GM19455 (cell line): Measurements from ENCODE around the gene TBC1D1.

ENCODE experiments used
- ATAC-seq: cut with Tn5 transposase; IDR thresholded peaks from one replicate; pipeline ENCODE4 v1.9.1; 2021; ENCODE audit not compliant: unreplicated experiment

The TBC1D1 gene

DNA sequence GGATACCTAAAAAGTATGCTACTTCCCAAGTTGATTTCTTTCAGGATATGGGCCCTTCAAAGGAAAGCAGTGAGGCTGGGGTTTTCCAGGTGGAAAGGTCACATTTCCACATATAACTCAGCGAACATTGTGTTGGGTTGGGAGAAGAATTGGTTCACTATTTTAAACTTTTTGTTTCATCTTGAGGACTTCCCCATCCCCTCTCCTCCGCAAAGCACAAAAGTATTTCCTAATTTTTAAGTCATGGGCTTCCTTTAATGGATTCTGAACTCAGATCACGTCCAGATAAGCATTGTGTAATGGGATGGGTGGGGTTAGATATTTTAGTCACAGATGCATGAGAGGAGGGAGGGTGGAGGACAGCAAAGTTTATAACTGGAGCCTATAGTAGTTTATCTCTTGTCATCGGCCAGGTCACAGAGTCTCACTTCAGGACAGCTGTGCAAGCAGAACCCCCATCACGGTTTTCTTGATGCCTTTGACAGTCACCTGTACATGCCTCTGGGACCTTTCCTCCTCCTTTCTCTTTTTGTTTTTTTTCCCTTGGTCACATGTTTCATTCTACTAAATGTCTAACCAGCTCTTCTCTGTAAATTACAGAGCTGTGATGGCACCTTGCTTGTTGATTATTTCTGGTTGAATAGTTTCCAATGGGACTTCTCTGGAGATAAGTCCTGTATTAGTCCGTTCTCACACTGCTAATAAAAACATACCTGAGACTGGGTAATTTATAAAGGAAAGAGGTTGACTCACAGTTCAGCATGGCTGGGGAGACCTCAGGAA, 184.7 kb downstream of the TBC1D1 start:
- ATAC-seq, result no peak

DNA sequence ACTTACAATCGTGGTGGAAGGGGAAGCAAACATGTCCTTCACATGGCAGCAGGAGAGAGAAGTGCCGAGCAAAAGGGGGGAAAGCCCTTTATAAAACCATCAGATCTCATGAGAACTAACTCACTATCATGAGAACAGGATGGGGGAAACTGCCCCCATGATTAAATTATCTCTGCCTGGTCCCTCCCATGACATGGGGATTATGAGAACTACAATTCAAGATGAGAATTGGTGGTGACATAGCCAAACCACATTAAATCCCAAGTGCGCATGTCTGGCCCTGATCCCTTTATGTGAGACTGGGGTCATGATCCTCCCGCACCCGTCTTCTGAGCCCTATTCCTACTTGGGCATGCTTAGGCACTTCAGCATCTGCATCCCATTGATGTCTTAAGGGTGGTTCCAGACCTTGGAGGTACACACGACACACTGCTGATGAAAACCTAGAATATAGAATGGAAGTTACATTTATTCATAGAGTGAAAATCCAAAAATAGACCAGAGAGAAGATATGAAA, 185.3 kb downstream of the TBC1D1 start:
- ATAC-seq, result no peak

DNA sequence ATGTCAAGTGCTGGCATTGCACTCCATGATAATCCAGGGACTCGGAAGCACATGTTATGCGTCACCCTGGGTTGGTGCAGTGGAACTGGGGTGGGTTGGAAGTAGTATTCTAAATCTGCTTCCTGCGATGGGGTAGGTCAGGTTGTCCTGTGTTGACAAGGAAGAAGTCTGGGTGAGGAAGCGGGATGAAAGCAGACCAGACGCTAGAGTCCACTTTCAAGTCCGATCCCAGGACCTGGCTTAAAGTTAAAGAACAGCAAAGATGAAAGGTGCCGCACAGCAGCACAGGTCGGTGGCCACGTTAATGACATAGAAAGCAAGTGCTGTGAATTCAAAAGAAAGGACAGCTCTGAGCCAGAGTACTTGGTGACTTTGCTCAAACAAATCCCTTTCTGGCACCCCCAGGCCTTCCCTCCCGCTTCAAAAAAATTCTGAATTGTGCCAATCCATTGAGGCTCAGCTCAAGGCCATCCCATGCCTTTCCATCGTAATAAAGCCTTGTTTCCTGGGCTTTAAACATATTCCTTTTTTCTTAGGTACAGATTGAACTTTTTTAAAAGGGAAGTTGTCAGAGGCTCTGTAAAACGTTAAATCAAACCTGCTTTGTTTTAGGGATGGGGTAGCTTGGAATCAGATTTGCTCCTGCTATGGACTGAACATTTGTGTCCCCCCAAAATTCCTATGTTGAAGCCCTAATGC, 187.1 kb downstream of the TBC1D1 start:
- ATAC-seq, result no peak

DNA sequence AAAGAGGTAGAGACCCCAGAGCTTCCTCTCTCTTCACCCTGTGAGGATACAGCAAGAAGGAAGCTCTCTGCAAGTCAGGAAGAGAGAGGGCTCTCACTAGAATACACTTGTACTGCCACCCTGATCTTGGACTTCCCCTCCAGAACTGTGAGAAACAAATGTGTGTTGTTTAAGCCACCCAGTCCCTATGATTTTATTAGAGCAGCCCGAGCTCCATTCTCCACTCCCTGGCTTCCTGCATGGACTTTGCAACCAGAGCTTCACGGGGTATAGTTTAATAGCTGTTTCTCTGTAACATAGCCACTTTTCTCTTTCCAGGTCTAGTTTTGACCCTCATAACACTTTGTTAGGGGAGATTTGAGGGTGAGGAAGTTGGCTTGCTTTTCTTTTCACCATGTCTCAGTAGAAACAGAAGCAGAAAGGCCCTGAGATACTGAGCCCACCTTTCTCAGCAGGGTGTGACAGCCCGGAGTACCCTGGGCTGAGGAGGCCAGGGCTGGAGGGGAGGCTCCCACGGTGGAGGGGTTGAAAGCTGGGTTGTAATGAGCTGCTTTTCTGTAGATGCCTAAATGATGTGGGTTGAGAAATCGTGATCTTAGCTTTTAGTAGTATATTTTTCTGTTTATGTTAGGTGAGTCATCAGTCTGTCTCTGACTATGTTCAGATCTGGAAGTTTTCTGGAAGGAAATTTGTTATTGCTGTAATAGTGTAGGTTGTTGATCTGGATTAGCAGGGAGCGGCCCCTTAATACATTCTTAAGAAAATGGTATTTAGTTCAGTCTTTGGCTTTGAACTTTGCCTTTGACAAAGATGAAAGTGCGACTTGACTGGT, 187.9 kb downstream of the TBC1D1 start:
- ATAC-seq, result no peak

DNA sequence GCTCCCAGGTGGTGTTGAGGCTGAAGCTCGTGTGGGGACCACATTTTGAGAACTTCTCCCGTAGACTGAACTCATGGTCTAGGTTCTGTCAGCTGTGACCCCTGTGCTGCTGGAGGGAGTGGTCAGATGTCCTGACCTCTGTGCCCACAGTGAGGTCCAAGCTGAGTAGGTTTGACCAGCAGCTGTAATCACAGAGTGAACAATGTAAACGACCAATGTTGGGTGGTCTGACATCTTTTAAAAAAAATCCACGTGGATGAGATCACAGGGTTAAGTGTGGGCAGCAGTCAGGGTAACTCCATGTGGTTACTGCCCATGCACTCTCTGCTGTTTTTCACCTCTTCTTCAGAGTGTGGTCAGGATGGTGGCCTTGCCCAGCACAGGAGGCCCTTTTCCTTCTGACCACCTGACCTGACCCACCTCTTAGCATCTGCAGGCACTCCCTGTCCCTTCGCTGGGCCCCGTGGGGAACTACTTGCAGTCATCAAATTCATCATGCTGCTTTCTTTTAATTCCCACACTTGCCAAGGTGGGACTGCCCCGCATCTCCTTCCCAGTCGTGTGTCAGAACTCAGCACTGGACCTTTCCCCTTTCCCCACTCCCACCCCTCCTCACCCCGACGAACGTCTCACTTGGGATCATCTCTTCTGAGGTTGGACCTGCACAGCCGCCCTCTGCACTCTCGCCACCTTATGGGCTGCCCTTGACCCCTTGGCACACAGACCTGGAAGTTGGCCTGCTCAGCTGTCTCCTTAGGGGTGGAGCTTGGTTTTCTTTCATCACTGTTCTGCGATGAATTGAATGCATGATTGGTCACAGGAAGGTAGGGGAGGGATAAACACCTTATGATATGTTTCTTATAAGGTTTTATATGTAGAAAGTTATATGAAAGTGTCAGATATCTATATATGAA, 189.4 kb downstream of the TBC1D1 start:
- ATAC-seq, result no peak

DNA sequence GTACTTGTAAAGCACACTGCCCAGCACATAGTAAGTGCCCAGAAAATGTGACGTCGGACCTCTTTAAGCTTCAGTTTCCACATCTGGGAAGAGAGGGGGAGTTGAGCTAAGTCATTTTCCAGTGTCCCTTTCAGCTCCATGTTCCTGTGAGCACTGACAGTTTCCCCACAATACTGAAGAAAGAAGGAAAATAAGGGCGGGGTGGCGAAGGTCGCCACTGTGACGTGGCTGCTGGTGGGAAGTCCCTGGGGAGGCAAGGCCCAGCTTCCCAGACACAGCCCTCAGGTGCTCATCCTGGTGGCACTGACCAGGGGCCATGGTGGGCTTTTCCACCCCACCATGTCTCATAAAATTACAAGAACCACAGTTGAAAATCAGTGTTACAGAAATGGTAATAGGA, 191.1 kb downstream of the TBC1D1 start:
- ATAC-seq, result no peak

DNA sequence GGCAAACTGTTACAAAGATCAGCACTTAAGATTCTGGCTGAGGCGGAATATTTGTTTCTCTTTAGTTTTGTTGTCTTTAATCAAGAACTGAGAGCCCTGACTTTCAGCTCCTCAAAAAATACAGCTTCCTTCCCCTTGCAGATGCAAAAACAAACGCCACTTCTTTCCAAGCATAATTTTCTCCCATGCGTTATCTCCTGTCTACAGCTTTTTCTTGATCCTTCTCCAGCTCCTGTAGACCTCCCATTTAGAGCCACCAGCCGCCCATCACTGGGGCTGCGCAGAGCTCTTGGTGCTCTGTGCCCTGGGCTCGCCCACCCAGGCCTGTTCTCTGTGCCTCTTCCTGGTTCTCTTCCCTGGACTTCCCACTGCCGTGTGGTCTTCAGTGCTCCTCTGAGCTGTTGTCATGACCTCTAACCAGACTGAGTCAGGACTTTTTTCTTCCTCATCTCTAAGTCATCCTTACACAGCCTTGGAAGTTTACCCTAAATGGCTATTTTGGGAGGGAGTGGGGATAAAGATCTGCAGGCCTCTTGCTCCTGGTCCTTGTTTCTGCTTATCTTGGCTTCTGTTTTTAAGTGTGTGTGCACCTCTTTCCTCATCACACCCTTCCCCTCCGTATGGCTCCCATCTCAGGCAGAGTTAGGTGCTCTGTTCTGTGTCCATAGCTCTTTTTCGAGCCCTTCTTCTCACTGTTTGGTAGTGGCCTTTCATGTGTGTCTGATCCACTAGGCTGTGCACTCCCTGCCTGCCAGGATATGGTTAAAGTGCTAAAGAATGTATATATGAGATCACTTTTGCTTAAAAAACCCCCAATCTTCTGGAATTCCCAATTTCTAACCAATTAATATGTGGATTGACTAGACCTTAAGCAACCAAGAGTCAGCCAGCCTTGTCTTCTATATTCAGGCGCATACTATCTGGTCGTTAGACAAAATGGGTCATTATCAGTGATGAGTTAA, 191.8 kb downstream of the TBC1D1 start:
- no peak for ATAC-seq

DNA sequence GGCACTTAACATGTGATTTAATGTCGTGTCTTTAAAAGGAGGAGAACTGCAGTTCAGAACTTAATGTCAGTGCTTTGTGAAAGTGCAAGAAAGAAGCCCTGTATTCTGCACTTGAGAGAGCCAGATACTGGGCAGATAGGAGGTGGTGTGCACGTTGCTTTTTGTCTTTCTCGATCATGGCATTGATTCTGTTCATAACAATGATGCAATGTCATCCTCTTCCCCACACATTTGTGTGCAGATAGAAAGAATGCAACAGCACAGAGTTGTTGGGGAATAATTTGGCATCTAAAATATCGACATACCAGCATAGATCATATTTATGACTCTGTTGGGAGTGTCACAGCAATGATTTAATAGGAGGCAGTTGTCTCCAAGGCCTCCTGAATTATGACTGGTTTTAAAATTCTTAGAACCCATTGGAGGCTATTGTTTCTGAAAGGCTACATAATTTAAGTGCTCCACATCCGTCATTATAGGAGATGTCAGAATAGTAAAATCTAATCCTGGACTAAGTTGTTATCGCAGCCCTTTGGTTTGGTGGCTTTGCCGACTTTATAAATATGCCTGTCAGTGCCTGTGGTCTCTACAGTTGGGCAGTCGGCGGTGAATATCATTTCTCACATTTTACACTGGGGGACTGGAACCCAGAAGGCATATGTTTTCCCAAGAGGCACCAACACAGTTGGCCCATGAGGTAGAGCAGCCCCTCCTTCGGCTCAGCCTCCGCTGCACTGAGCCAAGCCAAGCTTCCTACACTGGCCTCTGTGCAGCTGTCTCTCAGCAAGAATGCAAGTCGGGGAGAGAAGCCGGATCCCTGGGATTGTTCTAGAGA, 194.2 kb downstream of the TBC1D1 start:
- no peak for ATAC-seq

DNA sequence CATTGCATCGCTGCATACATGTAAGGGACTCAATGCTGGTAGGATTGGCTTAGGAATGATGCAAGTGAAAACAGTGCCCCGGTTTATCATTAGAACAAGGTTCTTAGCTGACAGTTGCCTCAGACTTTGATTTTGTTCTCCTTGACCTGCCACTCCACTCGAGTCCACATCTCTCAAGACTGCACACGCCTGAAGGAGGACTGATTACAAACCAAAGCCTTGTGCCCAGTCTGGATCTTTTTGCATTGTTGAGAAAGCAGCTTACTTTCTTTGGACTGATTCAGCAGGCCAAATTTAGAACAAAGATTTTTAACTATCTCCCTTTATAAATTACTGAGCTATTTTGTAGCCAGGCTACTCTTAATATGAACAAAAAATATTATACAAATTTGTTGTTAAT, 194.9 kb downstream of the TBC1D1 start:
- ATAC-seq, result no peak

DNA sequence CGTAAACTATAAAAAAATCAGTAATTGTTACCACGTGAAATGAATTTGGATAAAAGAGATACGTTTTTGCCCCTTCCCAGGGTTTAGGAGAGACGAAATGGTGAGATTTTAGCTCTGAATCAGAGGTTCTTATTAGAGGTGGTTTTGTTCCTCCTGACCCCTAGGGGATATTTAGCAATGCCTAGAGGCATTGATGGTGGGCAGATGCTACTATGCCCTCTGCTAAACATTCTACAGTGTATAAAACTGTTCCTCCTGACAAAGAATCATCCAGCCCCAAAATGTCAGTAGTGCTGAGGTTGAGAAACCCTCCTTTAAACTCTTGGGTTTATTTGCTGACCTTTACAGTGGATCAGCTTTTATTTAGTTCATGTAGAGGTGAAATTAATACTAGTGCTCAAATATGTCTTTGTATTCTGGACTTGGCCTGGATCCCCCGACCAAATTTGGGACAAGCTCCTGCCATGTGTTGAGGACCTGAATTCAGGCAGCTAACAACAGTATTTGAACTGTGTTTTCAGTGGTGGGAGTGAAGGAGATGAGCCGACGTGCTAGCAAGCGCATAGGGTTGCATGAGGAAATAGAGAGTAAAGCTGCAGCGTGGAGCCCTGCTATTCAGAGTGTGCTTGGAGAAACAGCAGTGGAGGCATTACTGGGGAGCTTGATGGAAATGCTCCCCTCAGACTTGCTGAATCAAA, 195.4 kb downstream of the TBC1D1 start:
- ATAC-seq, result no peak

DNA sequence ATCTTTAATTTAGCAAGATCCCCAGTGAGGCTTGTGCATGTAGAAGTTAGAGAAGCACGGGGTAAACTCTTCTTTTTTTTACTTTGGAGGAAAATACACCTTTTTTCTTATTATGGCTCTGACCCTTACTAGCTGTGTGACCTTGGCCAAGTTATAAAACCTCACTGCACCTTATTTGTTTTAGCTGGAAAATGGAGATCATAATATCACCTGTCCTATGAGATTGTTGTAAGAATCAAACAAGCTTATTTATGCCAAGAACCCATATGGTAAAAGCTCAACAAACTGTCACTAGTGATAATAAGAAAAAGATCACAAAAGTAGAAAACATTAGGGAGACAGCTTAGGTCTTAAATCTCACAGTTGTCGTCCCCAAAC, 196.0 kb downstream of the TBC1D1 start:
- no peak for ATAC-seq

DNA sequence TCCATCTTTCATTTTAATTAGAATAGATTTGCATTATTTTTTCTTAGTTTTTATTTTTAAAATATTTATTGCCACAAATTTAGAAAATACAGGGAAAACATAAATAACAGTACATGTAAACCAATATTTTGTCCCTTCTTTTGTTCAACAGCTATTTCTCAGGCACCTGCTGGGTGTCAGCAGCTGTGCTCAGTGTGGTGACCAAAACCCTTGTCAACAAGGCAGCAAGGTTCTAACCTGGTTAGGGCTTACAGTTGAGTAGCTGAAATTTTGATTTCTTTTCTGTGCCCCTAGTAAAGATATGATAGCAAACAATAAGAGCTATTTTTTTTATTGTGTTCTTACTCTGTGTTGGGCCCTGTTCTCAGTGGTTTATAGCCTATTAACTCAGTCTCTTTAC, 197.4 kb downstream of the TBC1D1 start:
- ATAC-seq, result no peak

DNA sequence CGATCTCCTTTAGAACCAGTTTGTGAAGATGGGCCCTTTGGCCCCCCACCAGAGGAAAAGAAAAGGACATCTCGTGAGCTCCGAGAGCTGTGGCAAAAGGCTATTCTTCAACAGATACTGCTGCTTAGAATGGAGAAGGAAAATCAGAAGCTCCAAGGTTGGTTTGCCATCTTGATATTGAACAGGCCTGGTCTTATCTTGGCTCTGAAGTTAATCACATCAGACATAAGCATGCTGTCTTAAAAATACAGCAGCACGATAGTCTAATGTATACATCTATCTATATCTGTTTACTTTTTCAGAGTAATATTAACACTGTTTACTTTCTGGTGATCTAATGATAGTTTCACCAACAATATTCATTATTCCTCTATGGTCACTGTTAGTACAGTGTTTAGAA, 199.1 kb downstream of the TBC1D1 start:
- no peak for ATAC-seq

DNA sequence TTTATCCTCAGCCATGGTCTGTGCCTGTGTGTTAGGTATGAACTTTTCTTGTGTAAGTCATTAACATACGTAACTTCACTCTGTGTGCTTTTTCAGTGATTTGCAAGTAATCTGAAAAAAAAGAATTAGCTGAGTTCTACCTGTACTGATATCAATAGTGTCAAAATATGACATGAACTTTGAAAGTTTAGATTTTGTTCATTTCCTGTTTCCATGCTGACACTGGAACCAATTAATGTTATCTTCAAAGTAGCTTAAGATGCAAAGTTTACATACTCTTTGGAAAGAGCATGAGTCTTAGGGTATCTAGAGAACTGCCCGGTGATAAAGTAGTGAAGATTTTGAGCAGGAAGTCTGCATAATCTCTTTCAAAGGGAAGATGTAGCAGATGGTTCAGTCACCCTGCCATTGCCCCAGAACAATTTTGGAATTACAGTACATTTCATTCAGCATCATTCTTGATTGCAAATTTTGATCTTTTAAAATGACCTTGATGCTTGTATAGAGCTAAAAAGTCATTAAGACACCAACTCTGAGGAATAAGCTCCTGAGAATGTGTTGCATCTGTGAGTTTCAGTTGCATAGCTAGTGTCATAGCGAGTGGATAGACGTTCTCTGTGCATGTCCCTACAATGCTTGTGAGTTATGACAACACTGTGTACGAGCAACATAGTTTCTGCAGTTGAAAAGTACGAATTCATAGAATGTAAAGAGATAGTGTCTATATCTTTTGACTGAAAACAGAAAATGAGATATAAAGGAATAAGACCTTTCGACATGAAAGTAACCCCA, 199.8 kb downstream of the TBC1D1 start:
- no peak for ATAC-seq

DNA sequence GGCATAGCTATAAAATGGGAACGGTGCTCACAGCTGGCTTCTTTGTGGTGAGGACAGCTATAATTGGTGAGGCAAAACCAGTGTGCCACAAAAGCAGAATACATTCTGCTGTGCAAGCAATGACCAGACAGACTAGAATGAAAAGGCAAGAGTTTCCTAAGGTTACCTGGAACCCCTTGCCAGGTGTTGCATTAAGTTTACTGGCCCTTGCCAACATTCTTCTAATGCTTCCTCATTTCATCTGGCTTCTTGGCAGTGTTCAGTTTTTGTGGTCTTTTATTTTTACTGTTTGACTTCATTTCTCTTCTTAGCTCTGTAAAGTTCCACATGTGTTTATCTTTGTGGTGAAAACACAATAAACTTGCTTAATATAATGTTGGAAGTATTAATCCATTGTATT, 200.8 kb downstream of the TBC1D1 start:
- no peak for ATAC-seq

DNA sequence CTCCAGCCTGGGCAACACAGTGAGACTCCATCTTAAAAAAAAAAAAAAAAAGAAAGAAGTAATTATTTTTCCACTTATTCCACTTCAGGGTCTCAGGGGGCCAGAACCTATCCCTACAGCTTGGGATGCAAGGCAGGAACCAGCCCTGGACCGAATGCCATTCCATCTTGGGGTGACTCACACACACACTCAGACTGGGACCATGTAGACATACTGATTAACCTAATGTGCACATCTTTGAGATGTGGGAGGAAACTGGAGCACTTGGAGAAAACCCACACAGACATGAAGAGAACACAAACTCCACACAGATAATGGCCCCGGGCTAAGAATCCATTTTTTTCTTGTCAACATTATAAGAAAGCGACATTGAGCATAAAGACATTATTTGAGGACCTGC, 201.8 kb downstream of the TBC1D1 start:
- no peak for ATAC-seq

DNA sequence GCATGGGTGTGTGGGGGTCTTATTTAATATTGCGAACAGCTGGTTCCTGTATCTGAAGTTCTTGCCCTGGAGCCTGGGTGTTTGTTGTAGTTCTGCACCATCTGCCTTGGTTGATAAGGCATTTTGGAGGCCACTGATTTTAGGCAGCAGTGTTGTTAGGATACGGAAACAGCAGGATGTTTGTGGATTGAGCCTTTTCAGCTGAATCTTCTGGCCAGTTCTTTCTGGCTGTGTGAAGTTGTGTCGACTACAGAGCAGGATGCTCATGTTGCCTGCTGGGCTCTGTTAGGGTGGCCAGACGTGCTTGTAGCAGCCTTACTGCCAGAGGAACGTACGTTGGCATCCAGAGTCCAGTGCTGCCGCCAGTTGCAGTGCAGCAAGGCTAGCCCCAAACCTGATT, 203.5 kb downstream of the TBC1D1 start:
- ATAC-seq, result no peak
